Activated CD8-positive, alpha-beta memory T cell treated with anti-CD3 and anti-CD28 coated beads, Interleukin-2, amount 50 U/mL, for 24 hours (primary cell): ENCODE data around the gene PLCL2.
A peak's percentile ranks its signal among the peaks of the same experiment; 100 is the strongest.

Source experiments
- DNase-seq: peaks from one replicate; pipeline ENCODE4 v3.0.0-alpha.2; 2020; ENCODE audit errors: extremely low read depth

The PLCL2 gene

GRCh38 chr3:16884748-16885592, at the start of gene PLCL2:
Gene PLCL2 (plus strand): TSS chr3:16884955. CDS start chr3:16885040, 85 bp downstream.
- DNase-seq = no peak

- DNase-seq = no peak
Measured at GRCh38 chr3:16836505-16837237, 48.1 kb upstream of the PLCL2 start.

GRCh38 chr3:16837602-16838001, 47.2 kb upstream of the PLCL2 start:
- no peak for DNase-seq

DNA sequence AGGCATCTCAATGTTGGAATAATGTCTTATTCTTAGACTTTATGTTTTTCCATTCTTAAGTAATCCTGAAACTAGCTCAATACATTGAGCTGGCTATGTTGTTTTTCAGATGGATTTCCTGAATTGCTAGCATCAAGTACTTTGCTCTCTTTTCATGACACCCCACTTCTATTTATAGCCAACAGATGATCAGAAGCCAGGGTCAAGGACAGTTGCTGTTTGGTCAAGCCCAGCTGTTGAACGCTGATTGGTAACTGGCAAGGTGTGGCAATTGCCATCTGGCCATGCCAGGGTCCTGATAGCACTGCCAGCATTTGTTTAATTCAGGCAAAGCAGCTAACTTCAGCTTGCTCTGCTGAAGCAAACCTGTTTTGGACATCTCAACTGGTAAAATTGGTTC, 46.2 kb upstream of the PLCL2 start:
- no peak for DNase-seq

- DNase-seq = no peak
Measured at GRCh38 chr3:16839271-16840100, 45.3 kb upstream of the PLCL2 start.

DNA sequence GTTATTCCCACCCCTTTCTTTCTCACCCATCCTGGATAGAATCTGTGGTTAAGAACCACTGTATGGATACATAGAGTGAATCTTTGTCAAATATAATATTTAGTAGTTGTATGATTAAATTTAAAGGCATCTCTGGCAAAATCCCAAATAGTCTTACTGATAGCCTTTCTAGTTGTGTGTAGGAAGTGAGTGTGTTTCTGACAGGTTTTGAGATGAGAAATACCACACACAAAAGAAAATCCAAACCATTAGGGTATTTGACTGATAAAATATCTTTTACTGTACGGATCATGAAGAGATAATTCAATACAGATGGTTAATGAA, 44.7 kb upstream of the PLCL2 start:
- no peak for DNase-seq

GRCh38 chr3:16841041-16841753, 43.6 kb upstream of the PLCL2 start:
- DNase-seq = no peak

DNA sequence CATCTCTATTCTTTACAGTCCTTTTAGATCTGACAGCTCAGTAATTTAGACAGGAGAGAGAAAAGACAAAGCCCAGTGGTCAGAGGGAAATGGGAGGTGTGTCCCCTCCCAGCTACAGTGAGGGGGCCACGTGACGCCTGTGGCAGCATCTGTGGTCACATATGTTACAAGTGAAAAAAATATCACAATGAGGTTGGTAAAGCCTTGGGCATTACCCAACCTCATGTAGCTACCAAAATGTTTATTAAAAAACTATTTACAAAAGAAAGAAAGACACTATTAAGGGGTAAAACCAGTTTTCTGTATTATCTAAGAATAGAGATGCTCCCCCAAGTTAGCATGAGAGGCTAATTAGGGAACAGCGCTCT, 42.9 kb upstream of the PLCL2 start:
- DNase-seq = no peak

DNA sequence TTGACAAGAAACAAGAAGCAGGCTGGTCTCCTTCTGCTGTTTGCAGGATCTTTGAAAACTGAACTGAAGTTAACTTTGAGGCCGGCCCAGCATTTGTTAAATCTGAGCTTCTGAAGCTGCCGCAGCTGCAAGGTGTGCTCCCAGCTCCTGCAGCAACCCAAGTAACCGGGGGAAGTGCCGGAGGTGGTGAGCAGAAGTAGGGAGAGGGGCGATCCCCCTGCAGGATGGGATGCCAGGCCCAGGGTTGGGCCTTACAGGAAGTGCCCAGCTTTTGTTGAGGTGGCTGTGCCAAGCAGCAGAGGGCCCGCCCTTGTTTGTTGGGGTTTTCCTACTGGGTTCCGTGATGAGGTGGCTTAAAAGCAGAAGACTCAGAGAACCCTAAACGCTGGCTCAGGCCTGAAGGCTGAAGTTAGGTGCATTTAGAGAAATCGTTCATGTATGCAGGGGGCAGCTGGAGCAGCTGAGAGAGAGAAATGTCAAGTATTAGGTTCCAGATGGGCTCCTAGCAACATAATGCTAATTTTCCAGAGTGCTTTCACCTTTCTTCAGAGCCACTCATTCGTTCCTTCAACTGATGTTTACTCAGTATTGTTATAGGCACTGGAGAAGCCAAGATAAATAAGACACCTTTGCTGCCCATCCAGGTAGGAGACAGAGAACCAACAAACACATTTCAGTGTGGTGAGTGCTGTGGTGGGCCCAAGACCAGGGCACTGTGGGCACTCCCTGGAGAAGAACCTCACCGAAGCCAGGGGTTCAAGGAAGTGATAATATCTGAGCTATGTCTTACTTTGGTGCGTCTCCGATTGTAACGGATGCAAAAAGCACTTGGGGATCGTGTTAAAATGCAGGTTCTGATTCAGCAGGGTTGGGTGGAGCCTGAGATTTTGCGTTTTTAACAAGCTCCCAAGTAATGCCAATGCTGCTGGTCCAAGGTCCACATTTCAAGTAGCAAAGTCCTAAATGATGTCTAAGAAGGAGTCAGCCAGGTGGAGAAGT, 42.2 kb upstream of the PLCL2 start:
- peak; percentile 41 for DNase-seq

GRCh38 chr3:16844222-16844621, 40.5 kb upstream of the PLCL2 start:
- no peak for DNase-seq

DNA sequence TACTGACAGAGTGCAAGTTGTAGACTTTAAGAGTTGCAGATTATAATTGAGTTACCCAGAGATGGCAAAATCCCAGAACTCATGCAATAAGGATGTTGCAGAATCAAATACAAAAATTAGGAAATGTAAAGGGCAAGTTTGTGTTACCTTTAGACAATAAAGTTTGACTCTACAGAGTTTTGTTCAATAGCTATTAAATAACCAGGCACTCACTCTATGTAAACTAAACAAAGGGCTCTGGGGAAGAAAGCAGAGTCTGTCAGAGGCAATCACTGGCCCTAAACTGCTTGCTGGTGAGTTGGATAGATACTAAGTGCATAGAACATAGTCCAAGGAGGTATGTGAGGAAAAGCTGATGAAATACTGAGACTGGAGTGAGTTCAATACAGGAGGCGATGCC, 40.0 kb upstream of the PLCL2 start:
- no peak for DNase-seq

DNA sequence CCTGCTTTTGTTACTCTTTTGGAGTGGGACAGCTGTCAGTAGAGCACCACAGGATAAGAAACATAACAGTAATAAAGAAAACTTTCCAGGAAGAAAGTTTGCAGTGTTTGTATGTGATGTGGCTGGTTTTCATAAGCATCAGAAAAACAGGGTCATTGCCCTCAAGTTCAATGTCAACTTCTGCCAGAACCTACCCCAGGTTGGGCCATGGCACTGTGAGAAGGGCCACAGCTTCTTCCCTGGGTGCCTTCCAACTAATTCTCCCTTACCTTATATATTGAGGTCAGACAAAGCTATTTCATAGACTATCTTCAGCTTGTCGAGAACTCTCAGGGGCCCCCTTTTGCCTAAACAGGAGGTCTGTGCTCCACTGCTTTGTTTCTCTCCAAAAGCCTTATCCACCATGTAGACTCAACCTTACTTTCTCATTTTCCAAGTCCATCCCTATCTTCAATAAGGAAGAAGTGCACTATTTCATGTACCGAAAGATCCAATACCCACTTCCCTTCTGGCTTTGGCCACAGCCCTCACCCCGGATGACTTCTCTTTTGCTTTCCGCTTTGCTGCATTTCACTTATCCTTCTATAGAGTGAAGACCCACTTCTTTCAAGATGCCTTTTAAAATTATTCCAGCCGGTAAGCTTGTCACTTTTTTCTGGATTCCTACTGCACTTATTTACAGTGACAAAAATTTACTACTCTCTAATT, 38.2 kb upstream of the PLCL2 start:
- DNase-seq = no peak

DNA sequence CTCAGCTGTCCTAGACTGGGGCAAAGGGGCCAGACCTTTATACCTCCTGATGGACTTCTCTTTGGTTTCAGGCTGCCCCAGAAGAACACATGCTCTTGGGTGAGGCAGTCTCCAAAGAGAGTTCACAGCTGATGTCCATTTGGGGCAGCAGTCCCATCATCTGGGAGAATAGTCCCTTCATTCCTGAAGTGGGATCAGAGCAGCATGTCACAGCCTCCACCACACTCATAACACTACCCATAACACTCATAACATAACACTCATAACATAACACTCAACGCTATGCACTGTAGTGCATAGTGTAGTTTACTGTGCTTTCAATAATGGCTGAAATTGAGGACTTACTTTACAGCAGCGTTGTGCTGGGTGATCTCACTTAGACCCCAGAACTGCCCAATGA, 36.7 kb upstream of the PLCL2 start:
- no peak for DNase-seq

GRCh38 chr3:16849229-16849628, 35.5 kb upstream of the PLCL2 start:
- no peak for DNase-seq

GRCh38 chr3:16849795-16850194, 35.0 kb upstream of the PLCL2 start:
- no peak for DNase-seq

- no peak for DNase-seq
Measured at GRCh38 chr3:16855497-16855896, 29.3 kb upstream of the PLCL2 start.

DNA sequence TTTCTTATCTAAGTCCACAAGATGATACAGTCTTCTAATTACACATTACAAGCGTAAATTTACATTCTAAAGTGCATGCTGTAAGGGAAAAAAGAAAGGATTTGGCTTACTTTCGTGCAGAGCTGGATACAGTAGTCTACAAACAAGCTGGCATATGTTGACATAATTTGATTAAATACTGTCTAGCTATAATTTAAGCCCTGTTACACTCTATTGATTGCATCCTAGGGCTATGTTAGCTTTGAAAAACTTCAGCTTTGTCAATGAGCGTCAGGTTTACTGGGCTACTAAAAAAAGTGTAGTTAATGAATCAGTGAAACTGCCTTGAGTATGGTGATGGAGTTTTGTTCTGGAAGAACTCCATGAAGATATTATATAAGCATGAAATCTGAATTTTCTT, 24.5 kb upstream of the PLCL2 start:
- no peak for DNase-seq

GRCh38 chr3:16861432-16861831, 23.3 kb upstream of the PLCL2 start:
- no peak for DNase-seq

DNA sequence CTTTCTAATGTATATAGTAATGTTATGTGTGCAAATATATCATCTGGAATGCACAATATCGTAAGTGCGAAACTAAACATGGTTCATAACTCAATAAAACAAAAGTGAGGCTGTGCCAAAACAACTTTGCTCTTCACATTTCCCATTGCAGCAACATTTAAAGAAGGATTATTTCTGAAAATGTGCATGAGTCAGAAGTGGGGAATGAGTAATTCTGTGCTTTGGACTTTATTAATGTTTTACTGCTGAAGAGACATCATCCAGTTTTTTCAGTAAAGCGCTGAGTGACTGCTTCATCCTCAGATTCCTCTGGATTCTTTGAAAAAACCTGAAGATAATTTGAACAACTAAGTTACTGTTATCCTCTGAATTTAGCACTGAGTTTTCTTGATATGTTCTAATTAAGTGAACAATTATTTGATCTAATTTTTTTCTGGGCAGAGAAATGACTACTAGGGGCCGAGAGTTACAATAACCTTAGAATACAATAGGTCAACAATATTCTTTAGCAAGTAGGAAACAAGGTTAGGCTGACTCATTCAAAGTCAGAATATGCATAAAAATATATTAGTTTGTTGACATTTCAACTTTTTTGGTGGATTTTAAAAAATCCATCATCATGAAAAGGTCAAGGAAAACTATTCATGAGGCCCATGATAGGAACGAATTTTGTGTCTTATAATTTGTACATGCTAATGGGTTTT, 20.0 kb upstream of the PLCL2 start:
- DNase-seq = no peak
